NCI-H2107 treated with DMSO at 0.1 percent for 48 hours (cell line): ENCODE measurements around the gene CARD19.
"Not testable (repeated sequence)": the region's sequence is repeated elsewhere in the genome, so short reads cannot be mapped to it uniquely, and the experiment has no call there.

Experiments
- DNase-seq: peaks from one replicate; lab custom pipeline; 2025; ENCODE audit not compliant: unreplicated experiment; lab: John Stamatoyannopoulos, UW

Gene CARD19

GRCh38 chr9:93129691-93130500 is 33.9 kb downstream of the CARD19 start:
- no peak for DNase-seq

GRCh38 chr9:93130861-93131481 is 35.0 kb downstream of the CARD19 start:
- DNase-seq = no peak

GRCh38 chr9:93131599-93132286 is 35.7 kb downstream of the CARD19 start:
- DNase-seq = no peak

GRCh38 chr9:93132287-93132927 is 36.4 kb downstream of the CARD19 start:
- DNase-seq = no peak

GRCh38 chr9:93132946-93133680 is 37.1 kb downstream of the CARD19 start:
- DNase-seq = no peak

- DNase-seq = no peak
Measured at GRCh38 chr9:93133681-93134014, 37.6 kb downstream of the CARD19 start.

GRCh38 chr9:93134015-93134739 is 38.2 kb downstream of the CARD19 start, which contains the start of gene NINJ1:
TSS of gene NINJ1 (minus strand) at chr9:93134251. CDS start at chr9:93134217, 34 bp downstream.
- no peak for DNase-seq

GRCh38 chr9:93134740-93135444 is 38.9 kb downstream of the CARD19 start:
- no peak for DNase-seq

GRCh38 chr9:93136011-93136440 is 40.0 kb downstream of the CARD19 start:
- peak; percentile 38 for DNase-seq

GRCh38 chr9:93137362-93137761 is 41.3 kb downstream of the CARD19 start:
- DNase-seq = no peak

GRCh38 chr9:93138171-93138764 is 42.3 kb downstream of the CARD19 start:
- no peak for DNase-seq

- no peak for DNase-seq
Measured at GRCh38 chr9:93139365-93140182, 43.6 kb downstream of the CARD19 start.

GRCh38 chr9:93141771-93142483 is 45.9 kb downstream of the CARD19 start:
- DNase-seq = no peak

GRCh38 chr9:93143830-93144530 is 48.0 kb downstream of the CARD19 start:
- DNase-seq = peak; percentile 15

- DNase-seq = not testable (repeated sequence)
Measured at GRCh38 chr9:93146696-93147095, 50.7 kb downstream of the CARD19 start.

GRCh38 chr9:93147632-93148031 is 51.6 kb downstream of the CARD19 start:
- no peak for DNase-seq

GRCh38 chr9:93148721-93149120 is 52.7 kb downstream of the CARD19 start:
- no peak for DNase-seq
